HUES48 (cell line): ENCODE results near the gene TMEM87A.

Experiments
- H3K27ac ChIP-seq: one replicate; pipeline ENCODE4 v1.7.0; 2013; ENCODE audit warnings: low read depth, low read length, inconsistent platforms
- H3K27me3 ChIP-seq: 2 replicates; pipeline ENCODE4 v1.6.1; 2013; ENCODE audit warnings: mild to moderate bottlenecking, low read length; ENCODE audit not compliant: control insufficient read depth, insufficient read depth
- H3K36me3 ChIP-seq: 2 replicates; pipeline ENCODE4 v1.6.1; 2013; ENCODE audit warnings: low read length; ENCODE audit not compliant: control insufficient read depth, insufficient read depth
- H3K4me1 ChIP-seq: 2 replicates; pipeline ENCODE4 v1.6.1; 2013; ENCODE audit warnings: mild to moderate bottlenecking, low read length; ENCODE audit not compliant: control insufficient read depth, insufficient read depth
- H3K4me3 ChIP-seq: 2 replicates; pipeline ENCODE4 v1.5.1; 2013; ENCODE audit warnings: mild to moderate bottlenecking, low read depth, low read length
- H3K9ac ChIP-seq: 2 replicates; pipeline ENCODE4 v1.6.1; 2013; ENCODE audit warnings: mild to moderate bottlenecking, low read depth, low read length, moderate library complexity
- H3K9me3 ChIP-seq: 2 replicates; pipeline ENCODE4 v1.6.1; 2013; ENCODE audit warnings: low read length; ENCODE audit not compliant: control insufficient read depth, insufficient read depth

The TMEM87A gene

GRCh38 chr15:42163947-42164550, 109.2 kb downstream of the TMEM87A start:
- Histone ChIP-seq H3K9me3 (no peaks in the 10 kb centered on the region), H3K27me3 (no peaks in the 10 kb centered on the region), H3K27ac (no peak overlapping the region), H3K36me3 (peaks cover 94% of the 10 kb centered on the region), H3K4me3 (no peak overlapping the region), H3K4me1 (no peaks in the 10 kb centered on the region), H3K9ac (no peak overlapping the region)

- Histone ChIP-seq H3K36me3 (peaks cover 98% of the 10 kb centered on the region), H3K27ac (no peak overlapping the region), H3K9ac (no peak overlapping the region), H3K27me3 (no peaks in the 10 kb centered on the region), H3K4me1 (no peaks in the 10 kb centered on the region), H3K9me3 (no peaks in the 10 kb centered on the region), H3K4me3 (no peak overlapping the region)
Measured at GRCh38 chr15:42163291-42163690, 109.9 kb downstream of the TMEM87A start.
